KMS-11 (cell line): ENCODE data around the gene DCHS2.

Experiments
- H2AFZ ChIP-seq: fragments of 200-600 bp; sonication (generic); 2 replicates; pipeline ENCODE4 v1.6.1; 2016; ENCODE audit warnings: antibody characterized with exemption, mixed run types, low read depth
- H3K27ac ChIP-seq: fragments of 200-600 bp; sonication (generic); 2 replicates; pipeline ENCODE4 v1.6.1; 2016; ENCODE audit warnings: mild to moderate bottlenecking, mixed run types
- H3K27me3 ChIP-seq: fragments of 200-600 bp; sonication (generic); 2 replicates; pipeline ENCODE4 v1.6.1; 2017; ENCODE audit warnings: mild to moderate bottlenecking, low read depth, mixed run types, moderate library complexity; ENCODE audit not compliant: insufficient read depth
- H3K36me3 ChIP-seq: fragments of 200-600 bp; sonication (generic); 2 replicates; pipeline ENCODE4 v1.6.1; 2017; ENCODE audit warnings: mild to moderate bottlenecking, mixed run types; ENCODE audit not compliant: insufficient read depth
- H3K4me1 ChIP-seq: fragments of 200-600 bp; sonication (generic); 2 replicates; pipeline ENCODE4 v1.6.1; 2016; ENCODE audit warnings: mild to moderate bottlenecking, low read depth, mixed run types; ENCODE audit not compliant: poor library complexity, severe bottlenecking
- H3K4me2 ChIP-seq: fragments of 200-600 bp; sonication (generic); 2 replicates; pipeline ENCODE4 v1.7.0; 2016; ENCODE audit warnings: mild to moderate bottlenecking, mixed run types
- H3K4me3 ChIP-seq: fragments of 200-600 bp; sonication (generic); IDR thresholded peaks from 2 replicates; pipeline ENCODE4 v1.6.1; 2017; ENCODE audit warnings: low read depth, low read length, mixed read lengths; ENCODE audit not compliant: insufficient read depth
- H3K79me2 ChIP-seq: fragments of 200-600 bp; sonication (generic); 2 replicates; pipeline ENCODE4 v1.6.1; 2016; ENCODE audit warnings: low read depth, mixed run types; ENCODE audit not compliant: insufficient read depth
- H3K9ac ChIP-seq: fragments of 200-600 bp; sonication (generic); 2 replicates; pipeline ENCODE4 v1.6.1; 2016; ENCODE audit warnings: mild to moderate bottlenecking, mixed run types
- H4K20me1 ChIP-seq: fragments of 200-600 bp; sonication (generic); 2 replicates; pipeline ENCODE4 v1.6.1; 2016; ENCODE audit warnings: mild to moderate bottlenecking, mixed run types; ENCODE audit not compliant: insufficient read depth
- TF ChIP-seq, protein P1 (sequence below): fragments of 200-600 bp; sonication (generic); conservative IDR thresholded peaks from 2 replicates; pipeline ENCODE4 v1.6.1; 2017; ENCODE audit warnings: low read depth, mild to moderate bottlenecking, antibody characterized with exemption, low read length, moderate library complexity, mixed read lengths

The DCHS2 gene

DNA sequence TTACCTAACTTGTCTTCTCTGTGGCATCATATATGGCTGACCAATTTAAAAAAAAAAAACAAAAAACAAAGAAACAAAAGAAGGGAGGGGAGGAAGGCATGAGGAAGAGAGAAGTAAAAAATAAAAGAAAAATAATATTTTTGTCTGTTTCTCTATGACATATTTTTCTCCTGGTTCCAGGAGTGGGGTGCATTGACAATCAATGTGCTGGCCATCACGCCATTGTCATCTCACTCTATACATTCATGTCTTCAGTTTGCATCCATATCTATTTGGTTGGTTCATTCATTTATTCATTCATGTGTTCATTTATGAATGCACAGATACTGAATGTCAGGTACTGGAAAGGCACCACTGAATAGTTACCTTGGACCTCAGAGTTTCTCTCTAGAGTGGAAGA, 183.4 kb downstream of the DCHS2 start:
- no peak overlapping the region for H3K4me3 ChIP-seq
- H3K4me2 ChIP-seq: no peak overlapping the region
- H3K27me3 ChIP-seq: no peaks in the 10 kb centered on the region
- no peak overlapping the region for H2AFZ ChIP-seq
- no peaks in the 10 kb centered on the region for H3K36me3 ChIP-seq
- no peak overlapping the region for H3K27ac ChIP-seq
- H4K20me1 ChIP-seq: no peaks in the 10 kb centered on the region
- no peaks in the 10 kb centered on the region for H3K4me1 ChIP-seq
- H3K9ac ChIP-seq: no peak overlapping the region
- no peaks in the 10 kb centered on the region for H3K79me2 ChIP-seq
- TF ChIP-seq, protein P1, sequence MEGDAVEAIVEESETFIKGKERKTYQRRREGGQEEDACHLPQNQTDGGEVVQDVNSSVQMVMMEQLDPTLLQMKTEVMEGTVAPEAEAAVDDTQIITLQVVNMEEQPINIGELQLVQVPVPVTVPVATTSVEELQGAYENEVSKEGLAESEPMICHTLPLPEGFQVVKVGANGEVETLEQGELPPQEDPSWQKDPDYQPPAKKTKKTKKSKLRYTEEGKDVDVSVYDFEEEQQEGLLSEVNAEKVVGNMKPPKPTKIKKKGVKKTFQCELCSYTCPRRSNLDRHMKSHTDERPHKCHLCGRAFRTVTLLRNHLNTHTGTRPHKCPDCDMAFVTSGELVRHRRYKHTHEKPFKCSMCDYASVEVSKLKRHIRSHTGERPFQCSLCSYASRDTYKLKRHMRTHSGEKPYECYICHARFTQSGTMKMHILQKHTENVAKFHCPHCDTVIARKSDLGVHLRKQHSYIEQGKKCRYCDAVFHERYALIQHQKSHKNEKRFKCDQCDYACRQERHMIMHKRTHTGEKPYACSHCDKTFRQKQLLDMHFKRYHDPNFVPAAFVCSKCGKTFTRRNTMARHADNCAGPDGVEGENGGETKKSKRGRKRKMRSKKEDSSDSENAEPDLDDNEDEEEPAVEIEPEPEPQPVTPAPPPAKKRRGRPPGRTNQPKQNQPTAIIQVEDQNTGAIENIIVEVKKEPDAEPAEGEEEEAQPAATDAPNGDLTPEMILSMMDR: no peak

DNA sequence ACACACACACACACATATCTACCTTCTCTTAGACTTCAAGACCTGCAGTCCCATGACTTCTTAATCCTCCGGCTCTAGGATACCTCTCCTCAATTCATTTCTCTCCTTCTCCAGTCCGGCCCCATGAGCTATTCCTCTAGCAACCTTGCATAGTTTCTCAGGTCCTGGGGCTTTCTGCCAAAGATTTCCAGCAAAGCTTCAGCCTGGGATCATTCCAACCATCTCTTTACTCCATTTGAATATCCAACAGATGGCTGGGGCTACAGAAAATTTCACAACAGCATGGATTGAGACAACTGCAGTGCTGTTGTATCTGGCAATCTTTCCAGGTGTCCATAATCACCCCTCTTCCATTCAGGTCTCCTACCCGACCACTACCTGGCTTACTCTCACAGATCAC, 184.1 kb downstream of the DCHS2 start:
- Histone ChIP-seq H3K4me1 (no peaks in the 10 kb centered on the region), H3K79me2 (no peaks in the 10 kb centered on the region)

DNA sequence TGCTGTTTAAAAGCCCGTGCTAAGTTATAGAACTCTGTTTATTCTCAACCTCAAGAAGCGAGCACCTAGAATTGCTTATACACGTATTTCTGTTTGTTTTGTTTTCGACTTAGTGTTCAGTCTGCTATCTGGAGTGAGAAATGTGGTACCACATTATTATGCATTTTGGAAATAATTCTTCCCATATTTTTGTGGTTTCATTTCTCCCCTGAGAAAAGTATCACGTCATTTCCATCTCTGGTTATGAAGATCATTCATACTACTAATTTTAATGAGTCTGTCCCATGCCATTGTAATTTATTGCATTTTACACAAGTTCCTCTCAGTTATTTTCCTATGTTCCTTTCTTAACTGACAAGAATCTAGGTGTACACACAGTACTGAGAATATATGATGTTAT, 186.0 kb downstream of the DCHS2 start:
- TF ChIP-seq, protein P1: no peak
- Histone ChIP-seq H3K9ac (no peak overlapping the region), H2AFZ (no peak overlapping the region), H3K27ac (no peak overlapping the region), H3K79me2 (no peaks in the 10 kb centered on the region), H3K27me3 (no peaks in the 10 kb centered on the region), H3K4me2 (no peak overlapping the region), H3K36me3 (no peaks in the 10 kb centered on the region), H3K4me1 (no peaks in the 10 kb centered on the region), H4K20me1 (no peaks in the 10 kb centered on the region), H3K4me3 (no peak overlapping the region)

More for the DNA sequence above, 184.1 kb downstream of the DCHS2 start:
- no peak overlapping the region for H3K4me3 ChIP-seq
- no peaks in the 10 kb centered on the region for H3K27me3 ChIP-seq
- no peak overlapping the region for H3K4me2 ChIP-seq
- H2AFZ ChIP-seq: no peak overlapping the region
- H3K9ac ChIP-seq: no peak overlapping the region
- TF ChIP-seq, protein P1: no peak
- no peaks in the 10 kb centered on the region for H4K20me1 ChIP-seq
- H3K27ac ChIP-seq: no peak overlapping the region
- H3K36me3 ChIP-seq: no peaks in the 10 kb centered on the region

DNA sequence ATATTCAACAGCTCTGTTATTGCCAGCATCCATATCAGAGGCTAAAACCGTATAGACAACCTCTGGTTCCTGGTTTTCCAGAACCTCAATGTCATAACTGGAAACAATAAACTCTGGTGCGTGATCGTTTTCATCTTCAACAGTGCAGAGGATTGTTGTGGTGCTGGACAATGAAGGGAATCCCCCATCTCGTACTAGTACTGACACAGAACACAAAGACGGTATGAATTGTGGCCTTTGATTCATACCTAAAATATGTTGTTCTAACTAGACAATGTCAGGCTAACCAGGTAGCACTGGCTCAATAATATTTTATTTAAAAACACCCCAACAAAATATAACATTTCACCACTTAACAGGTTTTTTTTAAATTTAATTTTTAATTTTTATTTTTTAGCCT, 186.9 kb downstream of the DCHS2 start:
- Histone ChIP-seq H2AFZ (no peak overlapping the region), H3K4me2 (no peak overlapping the region), H3K4me1 (no peaks in the 10 kb centered on the region), H3K27ac (no peak overlapping the region), H3K79me2 (no peaks in the 10 kb centered on the region), H3K27me3 (no peaks in the 10 kb centered on the region), H4K20me1 (no peaks in the 10 kb centered on the region), H3K4me3 (no peak overlapping the region), H3K9ac (no peak overlapping the region), H3K36me3 (no peaks in the 10 kb centered on the region)
- TF ChIP-seq, protein P1: no peak
